ENCODE measurements around the gene OR9G1.
"Not testable (repeated sequence)": the region's sequence is repeated elsewhere in the genome, so short reads cannot be mapped to it uniquely, and the experiment has no call there.

OR9G1 gene, protein sequence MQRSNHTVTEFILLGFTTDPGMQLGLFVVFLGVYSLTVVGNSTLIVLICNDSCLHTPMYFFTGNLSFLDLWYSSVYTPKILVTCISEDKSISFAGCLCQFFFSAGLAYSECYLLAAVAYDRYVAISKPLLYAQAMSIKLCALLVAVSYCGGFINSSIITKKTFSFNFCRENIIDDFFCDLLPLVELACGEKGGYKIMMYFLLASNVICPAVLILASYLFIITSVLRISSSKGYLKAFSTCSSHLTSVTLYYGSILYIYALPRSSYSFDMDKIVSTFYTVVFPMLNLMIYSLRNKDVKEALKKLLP

DNA sequence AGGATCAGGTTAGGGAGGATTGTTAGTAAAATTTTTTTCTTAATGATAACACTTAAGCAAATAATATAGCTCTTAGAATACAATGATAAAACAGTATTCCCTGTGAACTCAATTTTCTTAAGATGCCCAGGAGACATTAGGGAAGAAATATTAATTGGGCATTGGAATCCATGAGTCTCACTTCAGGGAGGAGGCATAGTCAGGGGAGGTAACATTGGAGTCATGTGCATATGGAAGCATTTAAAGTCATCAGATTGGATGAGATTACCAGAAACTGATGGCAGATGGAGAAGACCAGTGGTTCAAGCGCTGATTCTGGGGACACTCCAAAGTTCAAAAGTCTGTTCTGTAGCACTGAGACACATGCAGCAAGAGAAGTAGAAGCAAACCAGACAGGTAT lies at the start of gene OR9G1:
OR9G1 (plus strand) TSS at position 301 of the 400 bp plus-strand sequence. CDS start 1,293 bp downstream, outside the sequence.
- no peak for DNase-seq (ENCODE audit: insufficient read length, low spot score)
- FAIRE-seq, result no peak

DNA sequence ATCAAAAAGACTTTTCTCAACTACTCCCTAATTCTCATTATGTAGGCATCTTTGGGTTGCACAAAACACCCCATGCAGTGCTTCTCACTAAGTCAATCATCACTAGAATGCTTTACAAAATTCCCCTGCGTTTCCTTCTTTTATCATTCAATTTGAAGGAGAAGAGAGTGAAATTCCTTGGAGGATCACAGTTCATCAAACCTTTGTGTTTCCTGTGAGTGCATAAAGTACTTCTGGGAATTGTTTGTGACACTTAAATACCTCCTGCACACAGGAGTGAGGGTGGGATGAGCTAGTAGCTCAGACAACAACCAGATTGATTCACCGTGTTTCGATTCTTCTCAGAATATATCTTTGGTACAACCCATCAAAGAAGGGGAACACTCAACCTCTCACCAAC lies 39.1 kb upstream of the OR9G1 start:
- FAIRE-seq (no peak), DNase-seq (ENCODE audit: insufficient read length, low spot score) (no peak)

DNA sequence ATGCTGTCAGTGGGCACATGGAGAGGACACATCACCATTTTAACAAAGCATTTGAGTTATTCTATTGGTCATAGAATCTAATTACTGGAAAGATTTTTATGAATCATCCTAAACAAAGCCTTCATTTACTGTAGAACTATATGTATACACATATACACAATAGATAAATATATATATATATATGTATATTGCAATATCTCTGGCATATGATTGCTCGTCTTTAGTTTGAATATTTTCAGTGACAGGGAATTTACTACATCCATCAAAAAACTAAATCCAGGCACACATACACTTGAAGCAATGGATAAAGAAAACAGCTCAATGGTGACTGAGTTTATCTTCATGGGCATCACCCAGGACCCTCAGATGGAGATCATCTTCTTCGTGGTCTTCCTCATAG lies 35.5 kb upstream of the OR9G1 start, which contains the start of gene OR5AR1:
OR5AR1 (plus strand) TSS at position 301 of the 400 bp plus-strand sequence; CDS start at position 301, 0 bp downstream.
- DNase-seq (ENCODE audit: insufficient read length, low spot score) (no peak), FAIRE-seq (no peak)

DNA sequence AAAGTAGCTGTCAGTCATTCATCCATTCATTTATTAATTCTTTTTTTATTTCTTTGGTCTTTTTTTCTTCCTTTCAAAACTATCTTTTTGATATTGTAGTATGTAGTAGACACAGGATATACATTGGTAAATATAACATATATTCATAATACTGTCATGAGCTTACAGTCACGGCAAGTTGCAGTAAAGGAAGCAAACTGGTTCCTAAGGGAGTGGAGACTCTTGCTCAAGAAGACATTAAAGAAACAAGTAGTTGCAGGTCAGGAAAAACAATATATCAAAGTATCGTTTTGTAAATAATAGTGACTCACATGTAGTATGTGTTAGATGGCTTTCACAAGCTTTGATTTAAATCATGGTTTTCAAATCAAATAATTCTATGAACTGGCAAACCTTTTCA lies 27.9 kb upstream of the OR9G1 start:
- FAIRE-seq (no peak), DNase-seq (ENCODE audit: insufficient read length, low spot score) (no peak)

DNA sequence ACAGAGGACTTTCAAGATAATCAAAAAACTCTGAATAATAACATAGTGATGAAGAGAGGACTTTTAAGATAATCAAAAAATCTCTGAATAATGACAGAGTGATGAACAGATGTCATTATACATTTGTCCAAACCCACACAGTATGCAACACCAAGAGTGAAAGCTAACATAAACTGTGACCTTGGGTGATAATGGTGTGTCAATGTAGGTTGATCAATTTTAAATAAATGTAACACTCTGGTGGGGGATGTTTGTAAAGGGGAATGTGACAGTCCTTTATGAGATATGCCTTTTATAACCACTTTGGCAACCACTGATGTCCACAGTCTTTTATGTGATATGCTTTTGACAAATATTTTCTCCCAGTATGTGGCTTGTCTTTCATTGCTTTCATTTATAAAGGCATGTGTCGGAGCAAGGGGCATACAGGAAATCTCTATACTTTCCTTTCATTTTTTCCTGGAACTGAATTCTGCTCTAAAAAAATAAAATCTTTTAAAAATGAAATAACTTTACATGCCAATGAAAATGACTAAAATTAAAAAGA lies 10.3 kb upstream of the OR9G1 start:
- no peak for FAIRE-seq
- DNase-seq (ENCODE audit: insufficient read length, low spot score), result no peak

DNA sequence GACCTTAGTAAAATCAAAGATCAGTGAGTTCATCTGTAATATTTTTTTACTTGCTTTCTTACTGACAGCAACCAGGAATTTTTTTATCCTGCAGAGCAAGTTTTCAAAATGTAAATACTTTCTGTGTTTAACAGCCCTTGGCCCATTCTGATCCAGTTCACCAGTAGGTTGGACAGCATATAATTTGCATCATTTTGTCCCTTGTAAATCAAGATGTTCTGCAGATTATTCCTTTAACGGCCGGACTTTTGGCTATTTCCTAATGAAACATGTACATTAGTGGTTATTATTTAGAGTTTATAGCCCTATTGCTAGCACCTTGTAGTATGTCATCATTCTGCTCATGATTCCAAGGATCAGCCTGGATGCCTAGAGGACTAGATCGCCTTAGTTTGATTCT lies 7.7 kb upstream of the OR9G1 start:
- peak; percentile 67 for FAIRE-seq
- DNase-seq (ENCODE audit: insufficient read length, low spot score), result not testable (repeated sequence)

DNA sequence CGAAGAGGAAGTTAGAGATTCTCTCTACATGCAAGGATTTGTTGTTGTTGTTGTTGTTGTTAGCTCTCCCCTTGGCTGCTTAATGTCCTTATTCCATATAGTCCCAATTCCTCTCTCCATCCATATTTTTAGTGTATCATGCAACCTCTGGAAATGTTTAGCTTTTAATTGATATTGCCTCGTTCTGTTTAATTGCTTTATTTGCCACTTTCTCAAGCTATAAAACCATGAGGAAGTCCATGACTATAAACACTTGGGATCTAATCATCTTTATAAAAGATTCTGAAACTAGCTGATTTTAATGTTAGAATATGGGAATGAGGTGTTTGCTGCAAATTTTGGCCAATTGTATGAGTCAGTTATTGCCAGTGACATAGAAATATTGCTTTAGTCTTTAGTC lies 5.5 kb upstream of the OR9G1 start:
- FAIRE-seq, result no peak

DNA sequence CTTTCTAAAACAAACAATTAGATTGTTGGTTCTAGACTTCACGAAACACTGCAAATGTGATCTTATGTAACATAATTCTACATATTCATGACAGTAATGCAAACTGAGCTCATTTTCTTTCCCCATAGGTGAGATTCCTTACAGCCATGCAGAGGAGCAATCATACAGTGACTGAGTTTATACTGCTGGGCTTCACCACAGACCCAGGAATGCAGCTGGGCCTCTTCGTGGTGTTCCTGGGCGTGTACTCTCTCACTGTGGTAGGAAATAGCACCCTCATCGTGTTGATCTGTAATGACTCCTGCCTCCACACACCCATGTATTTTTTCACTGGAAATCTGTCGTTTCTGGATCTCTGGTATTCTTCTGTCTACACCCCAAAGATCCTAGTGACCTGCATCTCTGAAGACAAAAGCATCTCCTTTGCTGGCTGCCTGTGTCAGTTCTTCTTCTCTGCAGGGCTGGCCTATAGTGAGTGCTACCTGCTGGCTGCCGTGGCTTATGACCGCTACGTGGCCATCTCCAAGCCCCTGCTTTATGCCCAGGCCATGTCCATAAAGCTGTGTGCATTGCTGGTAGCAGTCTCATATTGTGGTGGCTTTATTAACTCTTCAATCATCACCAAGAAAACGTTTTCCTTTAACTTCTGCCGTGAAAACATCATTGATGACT lies 1.5 kb downstream of the OR9G1 start:
- no peak for DNase-seq (ENCODE audit: insufficient read length, low spot score)
- no peak for FAIRE-seq

More for the DNA sequence above, 5.5 kb upstream of the OR9G1 start:
- no peak for DNase-seq (ENCODE audit: insufficient read length, low spot score)

DNA sequence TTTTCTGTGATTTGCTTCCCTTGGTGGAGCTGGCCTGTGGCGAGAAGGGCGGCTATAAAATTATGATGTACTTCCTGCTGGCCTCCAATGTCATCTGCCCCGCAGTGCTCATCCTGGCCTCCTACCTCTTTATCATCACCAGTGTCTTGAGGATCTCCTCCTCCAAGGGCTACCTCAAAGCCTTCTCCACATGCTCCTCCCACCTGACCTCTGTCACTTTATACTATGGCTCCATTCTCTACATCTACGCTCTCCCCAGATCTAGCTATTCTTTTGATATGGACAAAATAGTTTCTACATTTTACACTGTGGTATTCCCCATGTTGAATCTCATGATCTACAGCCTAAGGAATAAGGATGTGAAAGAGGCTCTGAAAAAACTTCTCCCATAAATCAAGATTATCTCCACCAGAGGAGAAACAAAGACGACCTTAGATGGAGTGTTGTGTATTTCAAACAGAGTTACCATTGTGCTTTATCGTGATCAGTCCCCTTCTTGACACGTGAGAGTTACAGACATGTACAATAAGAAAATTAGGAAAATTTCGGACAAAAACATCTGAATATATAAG lies 2.1 kb downstream of the OR9G1 start:
- no peak for DNase-seq (ENCODE audit: insufficient read length, low spot score)
- no peak for FAIRE-seq

DNA sequence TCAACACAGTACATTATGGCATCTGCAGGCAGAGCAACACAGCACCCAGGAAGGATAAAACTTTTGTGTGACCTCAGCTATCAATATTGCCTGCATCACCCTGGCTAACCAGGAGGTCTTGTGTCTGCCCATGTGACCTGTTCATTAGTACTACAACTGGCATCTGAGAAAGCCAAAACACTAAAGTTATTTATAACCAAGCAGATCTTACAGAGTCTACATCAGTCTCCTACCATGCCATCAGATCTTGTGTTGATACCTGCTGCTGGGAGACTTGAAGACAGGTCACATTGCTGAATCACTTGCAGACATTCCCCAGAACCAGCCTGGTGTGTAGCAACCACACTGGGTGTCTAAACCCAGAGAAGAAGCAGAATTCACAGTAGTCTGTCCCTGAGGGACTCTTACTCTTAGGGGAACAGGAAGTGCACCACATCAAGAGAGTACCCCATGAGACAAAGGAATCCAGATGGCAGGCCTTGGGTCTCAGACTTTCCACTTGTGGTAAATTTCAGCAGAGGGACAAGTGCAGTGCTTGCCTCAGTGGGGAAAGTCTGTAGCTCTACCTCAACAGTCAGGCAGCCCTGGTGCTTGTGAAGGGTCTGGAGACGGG lies 7.0 kb downstream of the OR9G1 start:
- FAIRE-seq, result no peak

DNA sequence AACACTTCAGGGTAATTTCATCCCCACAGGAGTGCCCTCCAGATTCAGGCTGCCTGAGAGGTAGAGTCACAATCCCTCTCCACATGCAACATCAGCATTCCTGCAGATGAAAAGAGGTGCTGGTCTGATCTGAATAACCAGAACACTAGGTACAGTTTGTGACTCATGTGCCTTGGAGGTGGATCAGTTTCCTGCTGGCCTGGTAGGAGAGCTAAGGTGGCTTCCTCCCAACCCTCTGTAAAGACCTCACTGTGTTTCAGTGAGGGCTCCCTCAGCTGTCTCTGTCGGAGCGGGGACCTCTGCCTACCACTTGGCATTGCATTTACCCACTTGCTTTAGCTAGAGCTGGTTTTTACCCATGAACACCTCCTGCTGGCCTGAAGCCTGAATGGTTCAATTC lies 7.6 kb downstream of the OR9G1 start:
- DNase-seq (ENCODE audit: insufficient read length, low spot score) (no peak), FAIRE-seq (no peak)

More for the DNA sequence above, 7.0 kb downstream of the OR9G1 start:
- DNase-seq (ENCODE audit: insufficient read length, low spot score), result no peak

DNA sequence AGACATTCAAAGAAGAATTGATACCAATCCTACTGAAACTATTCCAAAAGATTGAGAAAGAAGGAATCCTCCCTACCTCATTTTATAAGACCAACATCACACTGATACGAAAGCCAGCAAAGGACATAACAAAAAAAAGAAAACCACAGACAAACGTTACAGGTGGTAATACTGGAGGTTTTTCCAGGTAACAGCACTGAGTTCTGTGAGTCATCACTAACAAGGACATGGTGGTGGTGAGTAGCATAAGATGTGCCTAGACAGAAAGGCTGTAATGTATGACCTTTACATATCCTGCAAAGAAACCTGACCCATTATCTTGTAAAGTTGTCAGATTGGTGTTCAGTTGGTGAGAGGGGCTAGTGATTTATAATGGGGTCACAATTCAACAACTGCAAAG lies 15.3 kb downstream of the OR9G1 start:
- DNase-seq (ENCODE audit: insufficient read length, low spot score), result no peak
- FAIRE-seq, result no peak

DNA sequence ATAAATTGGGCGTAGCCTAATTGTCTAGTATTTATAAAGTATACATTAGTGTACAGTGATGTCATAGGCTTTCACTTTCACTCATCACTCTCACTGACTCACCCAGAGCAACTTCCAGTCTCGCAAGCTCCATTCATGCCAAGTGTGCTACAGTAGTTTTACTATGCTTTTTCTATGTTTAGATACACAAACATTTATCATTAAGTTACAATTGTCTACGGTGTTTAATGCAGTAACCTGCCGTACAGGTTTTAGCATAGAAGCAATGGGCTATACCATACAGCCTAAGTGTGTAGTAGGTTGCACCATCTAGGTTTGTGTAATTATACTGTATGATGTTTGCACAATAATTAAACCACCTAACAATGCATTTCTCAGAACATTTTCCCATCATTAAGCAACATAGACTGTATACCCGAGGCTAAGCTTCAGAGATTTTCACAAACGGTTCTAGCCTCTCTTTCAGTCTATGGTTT lies 17.5 kb downstream of the OR9G1 start:
- FAIRE-seq (no peak), DNase-seq (ENCODE audit: insufficient read length, low spot score) (no peak)

DNA sequence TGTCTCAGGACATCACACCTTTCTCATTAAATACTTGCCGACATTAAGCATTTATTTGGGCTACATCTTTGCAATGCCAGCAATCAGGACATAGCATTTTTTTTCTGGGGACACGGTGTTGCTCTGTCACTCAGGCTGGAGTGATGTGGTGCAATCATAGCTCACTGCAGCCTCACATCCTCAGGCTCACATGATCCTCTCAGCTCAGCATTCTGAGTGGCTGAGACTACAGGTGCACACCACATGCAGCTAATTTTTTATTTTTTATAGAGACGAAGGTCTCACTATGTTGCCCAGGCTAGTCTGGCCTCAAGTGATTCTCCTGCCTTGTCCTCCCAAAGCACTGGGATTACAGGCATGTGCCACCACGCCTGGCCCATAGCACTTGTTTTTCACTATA lies 21.6 kb downstream of the OR9G1 start:
- DNase-seq (ENCODE audit: insufficient read length, low spot score), result no peak
- FAIRE-seq, result no peak

DNA sequence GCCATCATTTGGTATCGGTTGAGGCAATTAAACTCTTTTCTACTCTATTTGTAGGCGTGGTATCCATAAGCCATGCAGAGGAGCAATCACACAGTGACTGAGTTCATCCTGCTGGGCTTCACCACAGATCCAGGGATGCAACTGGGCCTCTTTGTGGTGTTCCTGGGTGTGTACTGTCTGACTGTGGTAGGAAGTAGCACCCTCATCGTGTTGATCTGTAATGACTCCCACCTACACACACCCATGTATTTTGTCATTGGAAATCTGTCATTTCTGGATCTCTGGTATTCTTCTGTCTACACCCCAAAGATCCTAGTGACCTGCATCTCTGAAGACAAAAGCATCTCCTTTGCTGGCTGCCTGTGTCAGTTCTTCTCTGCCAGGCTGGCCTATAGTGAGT lies 41.2 kb downstream of the OR9G1 start:
- peak; percentile 20 for FAIRE-seq
- no peak for DNase-seq (ENCODE audit: insufficient read length, low spot score)

DNA sequence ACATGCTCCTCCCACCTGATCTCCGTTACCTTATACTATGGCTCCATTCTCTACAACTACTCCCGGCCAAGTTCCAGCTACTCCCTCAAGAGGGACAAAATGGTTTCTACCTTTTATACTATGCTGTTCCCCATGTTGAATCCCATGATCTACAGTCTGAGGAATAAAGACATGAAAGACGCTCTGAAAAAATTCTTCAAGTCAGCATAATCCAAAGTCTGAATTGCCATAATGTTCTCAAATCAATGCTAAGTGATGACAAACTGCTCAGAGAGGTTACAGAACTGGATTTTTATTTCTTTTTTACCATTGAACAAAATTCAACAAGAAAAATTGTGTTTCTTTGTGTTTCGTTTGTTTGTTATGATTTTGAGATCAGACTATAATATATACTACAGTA lies 42.0 kb downstream of the OR9G1 start:
- no peak for FAIRE-seq
- DNase-seq (ENCODE audit: insufficient read length, low spot score), result no peak

DNA sequence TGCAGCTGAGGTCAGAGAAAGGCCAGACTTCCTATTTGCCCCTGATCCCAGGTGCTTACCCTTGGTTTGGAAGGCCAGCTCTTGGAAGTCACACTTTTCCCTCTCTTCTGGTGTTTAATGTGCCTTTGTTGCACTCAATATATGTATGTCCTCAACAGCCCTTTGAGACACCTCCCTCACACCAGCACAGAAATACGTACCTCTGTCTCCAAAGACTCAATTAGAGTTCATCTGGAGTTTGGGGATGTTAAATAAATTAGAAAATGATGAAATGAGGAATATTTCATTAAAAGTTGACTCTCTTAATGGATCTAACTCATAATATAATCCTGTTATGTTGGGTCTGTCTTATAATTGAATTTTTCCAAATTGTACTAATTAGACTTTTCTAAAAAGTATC lies 49.7 kb downstream of the OR9G1 start, which contains the start of gene OR9G4:
OR9G4 (minus strand) TSS at position 101 of the 400 bp plus-strand sequence. CDS start 4,931 bp downstream, outside the sequence.
- FAIRE-seq, result no peak

DNA sequence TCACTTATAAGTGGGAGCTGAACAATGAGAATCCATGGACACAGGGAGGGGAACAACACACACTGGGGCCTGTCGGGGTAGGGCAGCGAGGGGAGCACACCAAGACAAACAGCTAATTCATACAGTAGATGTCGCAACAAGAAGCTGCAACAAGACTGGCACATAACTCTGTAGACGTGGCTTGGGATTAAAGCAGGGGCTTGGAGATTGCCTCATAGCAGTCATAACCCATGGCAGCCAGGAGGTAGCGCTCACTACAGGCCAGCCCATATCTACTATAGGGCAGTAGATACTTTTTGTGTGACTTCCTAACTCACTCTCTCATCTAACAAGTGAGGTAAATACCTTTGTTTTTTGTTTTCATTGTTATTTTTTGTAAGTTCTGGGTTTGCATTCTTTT lies 51.3 kb downstream of the OR9G1 start:
- DNase-seq (ENCODE audit: insufficient read length, low spot score), result no peak
- FAIRE-seq, result no peak

More for the DNA sequence above, 49.7 kb downstream of the OR9G1 start, which contains the start of gene OR9G4:
- no peak for DNase-seq (ENCODE audit: insufficient read length, low spot score)

DNA sequence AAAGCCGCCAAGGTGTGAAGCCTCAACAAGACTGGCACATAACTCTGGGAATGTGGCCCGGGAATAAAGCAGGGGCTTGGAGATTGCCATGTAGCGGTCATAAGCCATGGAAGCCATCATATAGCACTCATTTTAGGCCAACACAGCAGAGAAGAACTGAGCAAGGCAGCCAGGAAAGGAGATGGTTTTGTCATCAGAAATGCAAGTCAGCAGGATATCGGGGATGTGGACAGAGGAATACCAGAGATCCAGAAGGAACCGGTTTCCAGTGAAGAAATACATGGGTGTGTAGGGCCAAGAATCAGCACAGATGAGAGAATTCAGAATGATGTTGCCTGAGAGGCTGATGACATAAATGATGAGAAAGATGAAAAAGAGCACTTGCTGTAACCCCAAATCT lies 52.6 kb downstream of the OR9G1 start:
- FAIRE-seq, result no peak

More for the DNA sequence above, 52.6 kb downstream of the OR9G1 start:
- DNase-seq (ENCODE audit: insufficient read length, low spot score), result no peak

Data from HTR-8/SVneo (cell line).